Peyer's patch (tissue), 4 donors: ENCODE data around the gene UBE2M. TPM values are rescaled to one million over a fixed set of nuclear protein-coding genes. Genes with fewer than 3 reads are reported as not detected.

Experiments used
- DNase-seq, 3 donors: peaks; one replicate each; pipeline ENCODE4 v3.0.0-alpha.2; 2017 to 2019
- H3K27ac ChIP-seq, 4 donors: fragments of 200-600 bp; sonication (generic); one replicate each; pipeline ENCODE4 v1.5.1; 2016 to 2019
- H3K27me3 ChIP-seq, 2 donors: fragments of 200-600 bp; sonication (generic); one replicate each; pipeline ENCODE4 v1.5.1; 2019
- H3K36me3 ChIP-seq, 3 donors: fragments of 200-600 bp; sonication (generic); one replicate each; pipeline ENCODE4 v1.5.1; 2016 to 2019
- H3K4me1 ChIP-seq, 4 donors: fragments of 200-600 bp; sonication (generic); one replicate each; pipeline ENCODE4 v1.5.1; 2016 to 2019
- H3K4me3 ChIP-seq, 4 donors: fragments of 200-600 bp; sonication (generic); 1 replicate in 3 of 4; 2 replicates in 1 of 4; pipeline ENCODE4 v1.5.1; 2016 to 2019; ENCODE audit warnings: mild to moderate bottlenecking in 1 of 4
- H3K9me3 ChIP-seq, 4 donors: fragments of 200-600 bp; sonication (generic); one replicate each; pipeline ENCODE4 v1.5.1; 2016 to 2019; ENCODE audit warnings: mild to moderate bottlenecking in 1 of 4
- CTCF ChIP-seq, 6 experiments: fragments of 450-650 bp in 4 of 6; fragments of 200-600 bp in 2 of 6; sonication (generic) in 1 of 6; IDR thresholded peaks; one replicate each; pipeline ENCODE4 v1.5.1; 2017 to 2019; ENCODE audit warnings: antibody characterized with exemption in 6 of 6, mild to moderate bottlenecking in 3 of 6, moderate library complexity in 1 of 6
- POLR2A ChIP-seq, 2 donors: fragments of 450-650 bp; IDR thresholded peaks; one replicate each; pipeline ENCODE4 v1.5.1; 2017; ENCODE audit warnings: antibody characterized with exemption in 2 of 2, mild to moderate bottlenecking in 2 of 2, moderate library complexity in 2 of 2
- total RNA-seq, 4 donors: library from RNA; depleted of rRNA; stranded (reverse); fragments of >200 nt; gene quantifications; one replicate each; pipeline ENCODE4 v1.1.0, GENCODE V29; 2016

UBE2M gene
- total RNA-seq, 4 donors from 2014 or later = 10.2 to 37.1 (median 18.5) TPM

- H3K4me3 ChIP-seq = no peak overlapping the region
- no peak overlapping the region for H3K27ac ChIP-seq
- no peaks in the 10 kb centered on the region for H3K9me3 ChIP-seq
- no peak for DNase-seq
- H3K4me1 ChIP-seq = peaks cover 3 to 27% (median 12%) of the 10 kb centered on the region in 4 donors
- TF ChIP-seq CTCF (IDR thresholded peaks at IDR 0.05) (no peak), POLR2A (IDR thresholded peaks at IDR 0.05) (no peak)
- peaks cover 0 to 10% (median 0%) of the 10 kb centered on the region in 3 donors for H3K36me3 ChIP-seq
- H3K27me3 ChIP-seq = no peaks in the 10 kb centered on the region
Observed at GRCh38 chr19:58521651-58522050, 36.8 kb downstream of the UBE2M start.

- Histone ChIP-seq H3K4me3 (peak overlapping the region; percentile 63 to 90 (median 80)), H3K27ac (peak overlapping the region; percentile 86 to 97 (median 94)), H3K27me3 (no peaks in the 10 kb centered on the region), H3K9me3 (no peaks in the 10 kb centered on the region), H3K4me1 (peaks cover 3 to 27% (median 12%) of the 10 kb centered on the region in 4 donors), H3K36me3 (peaks cover 0 to 21% (median 0%) of the 10 kb centered on the region in 3 donors)
- no peak for TF ChIP-seq POLR2A (IDR thresholded peaks at IDR 0.05)
- no peak for TF ChIP-seq CTCF (IDR thresholded peaks at IDR 0.05)
- no peak for DNase-seq
Observed at GRCh38 chr19:58520257-58520599, 38.2 kb downstream of the UBE2M start.

- H3K4me1 ChIP-seq = peaks cover 3 to 31% (median 12%) of the 10 kb centered on the region in 4 donors
- no peaks in the 10 kb centered on the region for H3K9me3 ChIP-seq
- no peaks in the 10 kb centered on the region for H3K27me3 ChIP-seq
- peaks cover 0 to 21% (median 0%) of the 10 kb centered on the region in 3 donors for H3K36me3 ChIP-seq
- DNase-seq = peak; percentile 84 to 96 (median 93)
- H3K27ac ChIP-seq = peak within 1 kb of the TSS; percentile 86 to 97 (median 94)
- TF ChIP-seq POLR2A (IDR thresholded peaks at IDR 0.05) (peak; percentile 42 to 52), CTCF (IDR thresholded peaks at IDR 0.05) (peak; percentile 71 to 95 (median 86))
- peak within 1 kb of the TSS; percentile 63 to 90 (median 80) for H3K4me3 ChIP-seq
Observed at GRCh38 chr19:58519355-58520256, 38.8 kb downstream of the UBE2M start, which contains the start of gene ZBTB45. Gene ZBTB45 (minus strand): TSS chr19:58519810. CDS start chr19:58517673, 2,137 bp downstream.

- H3K36me3 ChIP-seq = peaks cover 0 to 21% (median 0%) of the 10 kb centered on the region in 3 donors
- H3K4me3 ChIP-seq = peak overlapping the region; percentile 63 to 90 (median 80)
- H3K9me3 ChIP-seq = no peaks in the 10 kb centered on the region
- peaks cover 3 to 37% (median 12%) of the 10 kb centered on the region in 4 donors for H3K4me1 ChIP-seq
- TF ChIP-seq POLR2A (IDR thresholded peaks at IDR 0.05) (no peak), CTCF (IDR thresholded peaks at IDR 0.05) (peak in 4 of 6 experiments; percentile 30 to 73 (median 60))
- H3K27ac ChIP-seq = peak overlapping the region; percentile 86 to 97 (median 94)
- no peaks in the 10 kb centered on the region for H3K27me3 ChIP-seq
- DNase-seq = peak in 2 of 3 donors; percentile 53 to 75
Observed at GRCh38 chr19:58519087-58519354, 39.4 kb downstream of the UBE2M start.

GRCh38 chr19:58518256-58519086, 39.9 kb downstream of the UBE2M start:
- DNase-seq = no peak
- H3K27me3 ChIP-seq = no peaks in the 10 kb centered on the region
- TF ChIP-seq POLR2A (IDR thresholded peaks at IDR 0.05) (no peak), CTCF (IDR thresholded peaks at IDR 0.05) (peak in 1 of 6 experiments; percentile 23)
- peak overlapping the region; percentile 63 to 90 (median 80) for H3K4me3 ChIP-seq
- H3K36me3 ChIP-seq = peaks cover 0 to 21% (median 0%) of the 10 kb centered on the region in 3 donors
- H3K4me1 ChIP-seq = peaks cover 3 to 42% (median 12%) of the 10 kb centered on the region in 4 donors
- H3K9me3 ChIP-seq = no peaks in the 10 kb centered on the region
- peak overlapping the region; percentile 86 to 97 (median 94) for H3K27ac ChIP-seq
